PC-9 (cell line): ENCODE measurements around the gene PCED1B. TPM values are rescaled to one million over a fixed set of nuclear protein-coding genes. Genes with fewer than 3 reads are reported as not detected.
"Not testable (repeated sequence)": the region's sequence is repeated elsewhere in the genome, so short reads cannot be mapped to it uniquely, and the experiment has no call there.

Source experiments
- BruUV-seq: library from RNA; stranded (reverse); fragments of 400-500 nt; replicated peaks from 2 replicates; lab custom pipeline; 2021; lab: Mats Ljungman, UMichigan
- CTCF ChIA-PET: fragments of 300-600 bp; sonication (Branson Sonifier 250); formaldehyde crosslinking; loops from one replicate; lab custom pipeline; 2022; ENCODE audit warnings: antibody characterized with exemption; lab: Charles Lee
- POLR2A ChIA-PET: fragments of 300-600 bp; sonication (Branson Sonifier 250); formaldehyde crosslinking; loops from one replicate; lab custom pipeline; 2022; ENCODE audit warnings: antibody characterized with exemption; ENCODE audit not compliant: unreplicated experiment; lab: Charles Lee
- DNase-seq, 2 experiments: peaks; one replicate each; pipeline versions ENCODE4 v3.0.0 to v3.0.0-alpha.2; 2015 to 2022; ENCODE audit warnings: mixed read lengths in 1 of 2
- H2AFZ ChIP-seq: fragments of 200-600 bp; sonication (generic); 2 replicates; pipeline ENCODE4 v1.8.1; 2017; ENCODE audit warnings: antibody characterized with exemption
- H3F3A ChIP-seq: fragments of 200-600 bp; sonication (generic); 2 replicates; pipeline ENCODE4 v1.8.1; 2017; ENCODE audit warnings: antibody characterized with exemption, mild to moderate bottlenecking, low read depth; ENCODE audit not compliant: insufficient read depth
- H3K27ac ChIP-seq: fragments of 200-600 bp; sonication (generic); 2 replicates; pipeline ENCODE4 v1.6.1; 2016; ENCODE audit warnings: mixed run types
- H3K27me3 ChIP-seq: fragments of 200-600 bp; sonication (generic); 2 replicates; pipeline ENCODE4 v1.6.1; 2016; ENCODE audit warnings: low read depth, mixed run types; ENCODE audit not compliant: insufficient read depth
- H3K36me3 ChIP-seq: fragments of 200-600 bp; sonication (generic); 2 replicates; pipeline ENCODE4 v1.6.1; 2016; ENCODE audit warnings: low read depth, mixed run types
- H3K4me1 ChIP-seq: fragments of 200-600 bp; sonication (generic); replicated peaks from 2 replicates; pipeline ENCODE4 v1.6.1; 2016; ENCODE audit warnings: mixed run types; ENCODE audit not compliant: insufficient read depth
- H3K4me2 ChIP-seq: fragments of 200-600 bp; sonication (generic); 2 replicates; pipeline ENCODE4 v1.6.1; 2017; ENCODE audit warnings: mixed run types
- H3K4me3 ChIP-seq: fragments of 200-600 bp; sonication (generic); 2 replicates; pipeline ENCODE4 v1.6.1; 2016; ENCODE audit warnings: mixed run types
- H3K79me2 ChIP-seq: fragments of 200-600 bp; sonication (generic); 2 replicates; pipeline ENCODE4 v1.6.1; 2017; ENCODE audit warnings: low read depth, mixed run types
- H3K9me2 ChIP-seq: fragments of 200-600 bp; sonication (generic); 2 replicates; pipeline ENCODE4 v1.8.1; 2017; ENCODE audit warnings: mild to moderate bottlenecking; ENCODE audit not compliant: insufficient read depth
- H3K9me3 ChIP-seq: fragments of 200-600 bp; sonication (generic); 2 replicates; pipeline ENCODE4 v1.8.1; 2016; ENCODE audit warnings: low read depth; ENCODE audit not compliant: insufficient read depth
- H4K20me1 ChIP-seq: fragments of 200-600 bp; sonication (generic); 2 replicates; pipeline ENCODE4 v1.8.1; 2017; ENCODE audit not compliant: insufficient read depth
- EZH2 ChIP-seq: fragments of 200-600 bp; sonication (generic); IDR thresholded peaks from 2 replicates; pipeline ENCODE4 v1.8.0; 2017; ENCODE audit warnings: antibody characterized with exemption, low read depth
- intact Hi-C: fragments of 100-400 bp; cut with micrococcal nuclease; formaldehyde crosslinking; loops from one replicate; pipeline ENCODE4 v1.10.0; 2022; ENCODE audit not compliant: unreplicated experiment
- total RNA-seq: library from RNA; stranded (reverse); gene quantifications from 2 replicates; pipeline ENCODE4 v1.2.3, GENCODE V29; 2021
- TF ChIP-seq, protein P1 (sequence below): fragments of 200-600 bp; sonication (generic); conservative IDR thresholded peaks from 2 replicates; pipeline ENCODE4 v1.6.1; 2017; ENCODE audit warnings: mixed run types, antibody characterized with exemption, mild to moderate bottlenecking, moderate library complexity

Gene PCED1B
- total RNA-seq, 1 experiment from 2014 or later: 11.2 TPM

- ChIA-PET POLR2A (no interaction called here), CTCF (no interaction called here)
- Histone ChIP-seq H3K27me3 (no peaks in the 10 kb centered on the region), H3K4me1 (no peaks in the 10 kb centered on the region), H3K4me2 (no peak overlapping the region), H3K9me3 (peaks cover 11% of the 10 kb centered on the region), H3K79me2 (no peaks in the 10 kb centered on the region), H3K4me3 (no peak overlapping the region), H2AFZ (no peak overlapping the region), H3K9me2 (no peaks in the 10 kb centered on the region), H3K27ac (no peak overlapping the region), H3K36me3 (no peaks in the 10 kb centered on the region), H3F3A (no peaks in the 10 kb centered on the region), H4K20me1 (no peaks in the 10 kb centered on the region)
- DNase-seq: no peak
- intact Hi-C loops: no loop called here
- no TSS peak for BruUV-seq
- TF ChIP-seq, protein P1, sequence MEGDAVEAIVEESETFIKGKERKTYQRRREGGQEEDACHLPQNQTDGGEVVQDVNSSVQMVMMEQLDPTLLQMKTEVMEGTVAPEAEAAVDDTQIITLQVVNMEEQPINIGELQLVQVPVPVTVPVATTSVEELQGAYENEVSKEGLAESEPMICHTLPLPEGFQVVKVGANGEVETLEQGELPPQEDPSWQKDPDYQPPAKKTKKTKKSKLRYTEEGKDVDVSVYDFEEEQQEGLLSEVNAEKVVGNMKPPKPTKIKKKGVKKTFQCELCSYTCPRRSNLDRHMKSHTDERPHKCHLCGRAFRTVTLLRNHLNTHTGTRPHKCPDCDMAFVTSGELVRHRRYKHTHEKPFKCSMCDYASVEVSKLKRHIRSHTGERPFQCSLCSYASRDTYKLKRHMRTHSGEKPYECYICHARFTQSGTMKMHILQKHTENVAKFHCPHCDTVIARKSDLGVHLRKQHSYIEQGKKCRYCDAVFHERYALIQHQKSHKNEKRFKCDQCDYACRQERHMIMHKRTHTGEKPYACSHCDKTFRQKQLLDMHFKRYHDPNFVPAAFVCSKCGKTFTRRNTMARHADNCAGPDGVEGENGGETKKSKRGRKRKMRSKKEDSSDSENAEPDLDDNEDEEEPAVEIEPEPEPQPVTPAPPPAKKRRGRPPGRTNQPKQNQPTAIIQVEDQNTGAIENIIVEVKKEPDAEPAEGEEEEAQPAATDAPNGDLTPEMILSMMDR: no peak
- TF ChIP-seq EZH2: no peak
These were observed 27.1 kb upstream of the PCED1B start for GRCh38 chr12:47052274-47052673.

DNA sequence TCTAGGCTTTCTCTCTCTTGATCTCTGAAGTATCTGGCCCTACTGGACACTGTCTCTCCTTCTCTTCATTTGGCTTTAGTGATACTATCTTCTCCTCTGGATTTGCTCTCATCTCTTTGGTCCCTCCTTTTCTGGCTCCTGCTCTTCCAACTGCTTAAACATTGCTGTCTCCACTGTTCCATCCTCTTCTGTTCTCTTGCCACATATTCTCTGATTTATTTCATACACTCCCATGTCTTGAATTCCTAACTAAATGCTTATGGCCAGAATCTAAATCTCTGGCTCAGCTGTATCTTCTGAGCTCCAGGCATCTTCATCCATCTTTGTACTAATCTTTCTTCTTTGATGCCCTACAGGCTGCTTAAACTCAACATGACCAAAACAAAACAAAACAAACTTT lies 25.5 kb upstream of the PCED1B start:
- Histone ChIP-seq H3K79me2 (no peaks in the 10 kb centered on the region), H3F3A (no peaks in the 10 kb centered on the region), H3K4me1 (no peaks in the 10 kb centered on the region), H3K9me2 (no peaks in the 10 kb centered on the region), H3K4me2 (no peak overlapping the region), H3K27me3 (no peaks in the 10 kb centered on the region), H2AFZ (no peak overlapping the region), H3K36me3 (no peaks in the 10 kb centered on the region), H4K20me1 (no peaks in the 10 kb centered on the region), H3K9me3 (peaks cover 11% of the 10 kb centered on the region), H3K27ac (no peak overlapping the region), H3K4me3 (no peak overlapping the region)
- ChIA-PET CTCF (no interaction called here), POLR2A (interaction anchor here (0.5 kb wide), 1 partner anchor 691 kb away, joined by 5 read pairs; no protein-coding TSS in a partner anchor)
- no peak for DNase-seq
- intact Hi-C loops: no loop called here
- TF ChIP-seq, protein P1: no peak
- no TSS peak for BruUV-seq

DNA sequence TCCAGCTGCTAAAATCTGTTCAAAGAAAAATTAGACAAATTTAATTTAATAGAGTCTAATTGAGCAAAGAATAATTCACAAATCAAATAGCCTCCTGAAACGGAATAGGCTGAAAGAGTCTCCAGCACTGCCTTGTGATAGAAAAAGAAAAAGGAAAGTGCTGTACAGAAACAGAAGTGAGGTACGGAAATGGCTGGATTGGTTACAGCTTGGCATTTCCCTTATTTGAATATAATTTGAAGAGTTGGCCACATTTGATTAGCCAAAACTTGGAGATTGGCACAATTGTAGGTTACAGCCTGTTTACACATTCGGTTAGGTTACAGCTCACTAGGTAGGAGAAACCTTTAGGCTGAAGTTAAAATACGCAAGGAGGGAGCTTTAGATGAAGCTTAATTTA lies 24.8 kb upstream of the PCED1B start:
- no peak overlapping the region for H3K4me2 ChIP-seq
- H3K36me3 ChIP-seq: no peaks in the 10 kb centered on the region
- TF ChIP-seq, protein P1: no peak
- TF ChIP-seq EZH2: no peak
- no peaks in the 10 kb centered on the region for H3K79me2 ChIP-seq
- no peak overlapping the region for H2AFZ ChIP-seq
- H4K20me1 ChIP-seq: no peaks in the 10 kb centered on the region
- ChIA-PET POLR2A (no interaction called here), CTCF (no interaction called here)
- no peak overlapping the region for H3K27ac ChIP-seq
- DNase-seq: no peak
- intact Hi-C loops: no loop called here
- no peaks in the 10 kb centered on the region for H3K27me3 ChIP-seq
- no peak overlapping the region for H3K4me3 ChIP-seq
- no peaks in the 10 kb centered on the region for H3K9me2 ChIP-seq
- no peaks in the 10 kb centered on the region for H3K4me1 ChIP-seq
- no TSS peak for BruUV-seq
- H3F3A ChIP-seq: no peaks in the 10 kb centered on the region
- H3K9me3 ChIP-seq: peaks cover 11% of the 10 kb centered on the region

- BruUV-seq, H3K27ac ChIP-seq, H3K36me3 ChIP-seq, H3K4me2 ChIP-seq, H4K20me1 ChIP-seq, POLR2A ChIA-PET, CTCF ChIA-PET, H3K79me2 ChIP-seq, intact Hi-C loops, DNase-seq, H3K4me3 ChIP-seq, H3F3A ChIP-seq, H3K9me2 ChIP-seq, H3K4me1 ChIP-seq, H3K27me3 ChIP-seq, H2AFZ ChIP-seq: not testable (repeated sequence)
- peaks cover 11% of the 10 kb centered on the region for H3K9me3 ChIP-seq
These were observed 23.6 kb upstream of the PCED1B start for GRCh38 chr12:47055856-47056255.

GRCh38 chr12:47056944-47057343 lies 22.5 kb upstream of the PCED1B start:
- H3K27me3 ChIP-seq, H2AFZ ChIP-seq, H4K20me1 ChIP-seq, H3K4me2 ChIP-seq, intact Hi-C loops, H3K4me3 ChIP-seq, CTCF ChIA-PET, H3K27ac ChIP-seq, DNase-seq, H3K36me3 ChIP-seq, H3K9me2 ChIP-seq, BruUV-seq, POLR2A ChIA-PET, H3K79me2 ChIP-seq, H3F3A ChIP-seq, H3K4me1 ChIP-seq: not testable (repeated sequence)
- peaks cover 11% of the 10 kb centered on the region for H3K9me3 ChIP-seq
